Urothelium cell line (cell line): Measurements from ENCODE around the gene CCSER1.
"Not testable (repeated sequence)": the region's sequence is repeated elsewhere in the genome, so short reads cannot be mapped to it uniquely, and the experiment has no call there.

ENCODE experiments used
- DNase-seq: peaks from one replicate; pipeline ENCODE4 v3.0.0; 2011; ENCODE audit warnings: low spot score, mixed read lengths
- FAIRE-seq: peaks from 2 replicates; lab custom pipeline; 2011; peaks lifted over from hg19 to GRCh38; lab: Jason Lieb, UNC

Gene CCSER1

DNA sequence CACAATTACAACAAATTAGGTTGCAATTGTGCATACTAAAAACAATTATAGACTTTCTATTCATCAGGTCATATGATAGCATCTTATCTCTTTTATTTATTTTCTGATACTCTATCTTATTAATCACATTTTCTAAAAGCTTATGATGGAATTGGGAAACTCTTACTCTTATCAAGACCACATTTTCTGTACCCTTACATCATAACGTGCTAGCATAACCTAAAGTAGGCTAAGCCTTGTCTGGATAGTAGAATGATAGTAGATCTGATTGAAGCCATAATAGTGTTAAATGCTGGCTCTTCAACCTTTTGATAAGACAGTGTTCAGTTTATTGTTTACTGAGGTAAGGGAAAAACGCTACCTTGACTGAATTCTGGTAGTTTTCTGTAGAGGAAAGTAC is 294.0 kb downstream of the CCSER1 start:
- no peak for DNase-seq
- no peak for FAIRE-seq

DNA sequence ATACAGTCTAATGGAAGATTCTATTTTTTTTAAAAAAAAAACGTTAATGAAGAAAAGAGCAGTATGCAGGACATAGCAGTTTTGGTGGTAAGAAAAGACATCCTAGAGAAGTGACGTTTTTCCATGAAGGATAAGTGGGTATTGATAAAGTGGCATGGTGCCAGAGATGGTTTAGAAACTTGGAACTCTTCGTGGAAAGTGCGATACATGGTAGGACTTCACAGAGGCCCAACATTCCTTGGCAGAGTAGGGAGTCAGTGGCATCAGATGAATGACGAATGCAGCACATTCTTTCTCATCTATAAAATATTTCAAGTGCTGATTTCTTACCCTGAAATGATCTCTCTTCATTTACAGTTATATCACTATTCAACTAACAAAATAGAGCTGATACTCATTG is 298.7 kb downstream of the CCSER1 start:
- FAIRE-seq, result no peak

DNA sequence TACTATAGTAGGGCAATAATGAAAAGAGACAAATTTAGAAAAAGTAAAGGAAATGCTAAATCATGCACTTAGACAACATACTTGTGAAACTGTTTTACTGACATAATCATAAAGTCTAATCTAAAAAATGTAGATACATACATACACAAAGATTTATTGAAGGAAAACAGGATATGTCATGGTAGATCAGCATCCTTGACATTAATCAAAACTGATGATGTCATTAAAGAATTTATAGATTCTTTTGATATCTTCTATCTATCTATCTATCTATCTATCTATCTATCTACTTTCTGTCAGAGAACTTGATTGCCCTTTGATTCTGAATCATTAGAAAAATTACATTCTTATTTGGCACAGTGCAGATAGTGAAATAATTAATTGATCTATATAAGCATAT is 311.3 kb downstream of the CCSER1 start:
- FAIRE-seq (no peak), DNase-seq (no peak)

More for the DNA sequence above, 298.7 kb downstream of the CCSER1 start:
- peak; percentile 6 for DNase-seq

DNA sequence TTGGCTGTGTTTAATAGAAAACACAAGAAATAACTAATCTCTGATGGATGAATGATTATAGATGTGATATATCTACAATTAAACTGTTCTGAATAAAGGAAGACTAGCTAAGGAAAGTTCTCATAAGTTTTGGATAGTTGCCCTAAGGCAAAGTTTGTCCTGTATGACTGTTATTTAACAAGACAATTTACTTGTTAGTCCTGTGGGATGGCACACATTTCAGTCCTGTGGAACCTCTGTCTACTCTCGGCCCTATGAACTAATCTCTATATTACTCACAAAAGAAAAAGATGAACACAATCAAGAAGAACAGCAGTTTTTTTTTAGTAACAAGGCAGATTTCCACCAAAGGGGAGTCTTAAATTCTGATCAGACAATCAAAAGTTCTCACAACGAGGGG is 314.6 kb downstream of the CCSER1 start:
- FAIRE-seq, result no peak

DNA sequence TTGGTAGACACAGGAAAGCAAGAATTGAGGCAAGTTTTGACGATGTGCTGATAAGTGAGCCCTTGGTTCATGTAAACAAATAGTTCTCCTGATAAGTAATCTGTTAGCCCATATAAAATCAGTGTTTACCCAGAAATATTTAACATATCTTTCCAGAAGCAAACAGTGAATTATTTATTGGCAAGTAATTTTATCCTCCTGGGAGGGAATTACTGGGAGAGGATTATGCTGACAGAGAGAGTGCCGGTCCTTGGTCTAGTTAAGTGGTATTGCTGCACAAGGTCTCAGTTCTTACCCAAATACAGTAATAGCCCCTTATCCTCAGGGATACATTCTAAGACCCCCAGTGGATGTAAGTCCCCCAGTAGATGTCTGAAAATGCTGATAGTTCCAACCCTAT is 315.4 kb downstream of the CCSER1 start:
- FAIRE-seq (no peak), DNase-seq (no peak)

More for the DNA sequence above, 314.6 kb downstream of the CCSER1 start:
- DNase-seq, result no peak

DNA sequence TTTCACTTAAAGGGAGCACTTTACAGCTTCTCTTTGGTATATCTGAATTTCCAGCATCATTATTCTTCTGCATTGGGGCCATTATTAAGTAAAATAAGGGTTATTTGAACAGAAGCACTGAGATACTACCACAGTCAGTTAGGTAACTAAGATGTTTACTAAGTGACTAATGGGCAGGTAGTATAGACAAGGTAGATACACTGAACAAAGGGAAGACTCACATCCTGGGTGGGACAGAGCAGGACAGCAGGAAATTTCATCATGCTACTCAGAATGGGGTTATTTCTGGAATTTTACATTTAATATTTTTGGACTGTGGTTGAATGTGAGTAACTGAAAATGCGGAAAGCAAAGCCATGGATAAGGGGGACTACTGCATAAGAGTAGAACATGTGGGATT is 316.0 kb downstream of the CCSER1 start:
- FAIRE-seq (no peak), DNase-seq (no peak)

DNA sequence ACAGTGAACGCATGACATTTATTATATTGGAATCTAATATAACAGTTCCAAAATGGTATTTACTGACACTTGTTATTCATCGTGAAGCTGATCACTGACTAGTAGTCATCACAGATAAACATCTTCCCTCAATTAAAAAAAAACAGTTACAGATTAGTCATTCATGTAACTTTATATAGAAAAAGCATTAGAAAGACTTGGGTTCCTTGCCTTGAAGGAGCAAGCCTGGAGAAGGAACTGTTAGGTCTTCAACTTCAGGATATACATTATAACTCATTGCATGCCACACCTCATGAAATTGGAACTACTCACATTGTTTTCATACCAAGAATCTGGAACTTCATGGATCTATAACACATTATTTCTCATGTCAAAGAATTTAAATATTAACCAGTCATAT is 317.7 kb downstream of the CCSER1 start:
- DNase-seq, result no peak

DNA sequence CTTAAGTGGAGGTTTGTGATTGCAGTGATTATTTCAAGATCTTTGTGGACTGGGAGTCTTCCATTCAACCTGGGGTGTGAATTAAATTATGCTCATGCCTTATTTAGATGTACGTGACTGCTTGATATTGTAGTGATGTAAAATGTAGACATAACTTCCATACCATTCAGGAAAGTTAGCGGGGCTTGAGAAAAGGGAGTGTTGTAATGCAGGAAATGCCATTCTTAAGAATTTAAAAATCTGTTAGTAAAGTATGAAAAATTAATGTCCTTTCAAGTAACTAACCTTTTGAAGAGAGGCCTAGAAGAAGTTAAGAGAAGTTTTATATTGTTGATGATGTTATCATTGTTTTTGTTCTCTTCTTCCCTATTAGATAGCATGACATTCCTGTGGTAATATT is 318.2 kb downstream of the CCSER1 start:
- DNase-seq (no peak), FAIRE-seq (no peak)

More for the DNA sequence above, 317.7 kb downstream of the CCSER1 start:
- no peak for FAIRE-seq

DNA sequence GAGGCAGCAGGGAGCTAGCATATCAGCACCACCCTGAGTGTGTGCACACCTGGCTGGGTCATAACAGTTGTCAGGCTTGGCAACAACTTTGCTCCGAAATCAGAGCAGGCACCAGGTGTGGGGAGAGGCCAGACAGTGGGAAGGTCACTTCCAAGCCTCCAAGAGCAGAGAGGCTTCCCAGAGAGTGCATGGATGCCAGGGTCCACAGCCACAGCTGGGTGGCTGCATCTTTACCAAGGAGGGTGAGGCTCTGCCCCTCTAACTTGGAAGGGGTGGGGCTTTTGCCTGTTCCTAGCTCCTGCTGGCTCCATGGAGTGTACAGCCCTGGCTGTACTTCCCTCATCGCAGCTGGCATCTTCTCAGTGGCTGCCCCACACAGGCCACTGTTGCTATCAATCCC is 322.4 kb downstream of the CCSER1 start:
- DNase-seq (no peak), FAIRE-seq (no peak)

DNA sequence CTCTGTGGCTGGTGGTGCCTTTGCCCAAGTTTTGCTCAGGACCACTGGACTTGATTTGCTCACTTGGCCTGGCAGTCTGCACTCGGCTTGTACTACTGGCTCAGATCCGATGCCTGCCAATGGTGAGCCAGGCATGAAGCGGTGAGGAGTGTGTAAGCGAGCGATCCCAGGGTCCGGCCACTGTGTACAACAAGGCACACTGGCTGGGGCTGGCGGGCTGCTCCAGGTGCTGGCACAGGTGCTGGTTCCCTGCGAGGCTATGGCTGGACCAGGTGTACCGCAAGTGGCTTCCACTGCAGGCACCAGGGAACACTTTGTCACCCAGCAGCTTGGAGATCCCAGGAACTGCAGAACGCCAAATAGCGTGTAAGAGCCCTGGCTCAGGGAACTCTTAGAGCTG is 329.7 kb downstream of the CCSER1 start:
- no peak for FAIRE-seq
- DNase-seq, result no peak

DNA sequence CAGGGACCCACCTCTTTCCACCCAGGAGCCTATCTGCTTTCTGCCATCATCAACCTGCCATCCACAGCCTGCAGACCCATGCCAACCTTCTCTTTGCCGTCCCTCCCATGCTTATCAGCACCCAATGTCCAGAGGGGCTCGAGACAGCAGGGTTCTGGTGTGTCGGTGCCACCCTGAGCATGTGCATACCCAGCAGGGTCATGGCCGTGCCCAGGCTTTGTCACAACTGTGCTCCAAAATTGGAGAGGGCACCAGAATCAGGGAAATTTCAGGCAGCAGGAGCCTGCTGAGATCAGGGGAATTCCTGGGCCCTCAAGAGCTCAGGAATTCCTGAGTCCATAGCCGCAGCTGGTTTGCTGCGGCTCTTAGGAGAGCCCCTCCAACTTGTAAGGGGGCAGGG is 330.6 kb downstream of the CCSER1 start:
- FAIRE-seq, result no peak

DNA sequence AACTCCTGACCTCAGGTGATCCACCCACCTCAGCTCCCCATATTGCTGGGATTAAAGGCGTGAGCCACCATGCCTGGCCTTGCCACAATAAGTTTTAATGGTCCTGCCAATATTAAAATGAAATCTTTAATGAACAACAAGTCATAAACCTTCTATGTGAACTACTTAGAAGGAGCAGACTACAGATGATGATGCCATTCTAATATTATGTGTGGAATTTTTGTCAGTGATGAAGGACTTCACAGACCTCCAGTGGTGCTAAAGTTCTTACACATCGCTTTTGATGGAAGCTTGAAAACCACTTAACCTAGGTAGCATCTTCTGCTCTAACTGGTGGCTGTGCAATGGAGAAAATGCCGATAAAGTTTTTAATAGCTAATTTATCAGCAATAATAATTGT is 331.4 kb downstream of the CCSER1 start:
- no peak for FAIRE-seq
- no peak for DNase-seq

More for the DNA sequence above, 330.6 kb downstream of the CCSER1 start:
- DNase-seq, result no peak

DNA sequence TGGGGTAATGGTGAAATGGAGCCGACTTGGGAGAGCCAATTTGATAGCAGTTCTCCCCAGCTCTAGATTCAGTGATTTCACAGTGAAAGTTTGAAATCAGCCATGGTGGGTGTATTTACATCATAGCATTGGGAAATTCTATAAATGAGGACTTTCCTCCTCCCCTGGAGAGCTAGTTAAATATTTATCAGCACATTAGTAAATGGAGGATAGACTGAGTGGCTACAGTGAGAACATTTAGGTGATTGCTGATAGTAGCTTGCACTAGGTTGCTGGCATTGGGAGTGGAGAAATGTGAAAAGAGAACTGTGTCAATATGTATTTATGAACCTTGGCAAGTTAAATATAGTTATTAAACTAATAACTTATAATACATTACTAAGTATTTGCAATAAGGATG is 347.3 kb downstream of the CCSER1 start:
- no peak for DNase-seq
- no peak for FAIRE-seq

DNA sequence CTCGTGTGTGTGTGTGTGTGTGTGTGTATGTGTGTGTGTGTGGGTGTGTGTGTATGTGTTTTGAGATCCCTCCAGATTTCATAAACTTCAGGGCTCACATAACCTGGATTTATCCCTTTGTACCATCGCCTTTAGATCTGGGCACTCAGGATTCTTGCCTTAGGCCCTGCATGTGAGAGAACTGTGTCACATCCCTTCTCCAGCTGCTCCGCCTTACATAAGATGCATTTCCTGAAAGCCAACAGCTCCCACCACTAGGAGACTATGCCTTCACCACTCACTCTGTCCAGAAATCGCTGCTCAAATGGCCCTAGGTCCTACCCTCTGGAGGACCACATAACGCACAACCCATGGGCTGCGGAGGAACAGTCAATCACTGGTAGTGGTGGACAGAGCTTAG is 348.8 kb downstream of the CCSER1 start:
- DNase-seq (no peak), FAIRE-seq (no peak)

DNA sequence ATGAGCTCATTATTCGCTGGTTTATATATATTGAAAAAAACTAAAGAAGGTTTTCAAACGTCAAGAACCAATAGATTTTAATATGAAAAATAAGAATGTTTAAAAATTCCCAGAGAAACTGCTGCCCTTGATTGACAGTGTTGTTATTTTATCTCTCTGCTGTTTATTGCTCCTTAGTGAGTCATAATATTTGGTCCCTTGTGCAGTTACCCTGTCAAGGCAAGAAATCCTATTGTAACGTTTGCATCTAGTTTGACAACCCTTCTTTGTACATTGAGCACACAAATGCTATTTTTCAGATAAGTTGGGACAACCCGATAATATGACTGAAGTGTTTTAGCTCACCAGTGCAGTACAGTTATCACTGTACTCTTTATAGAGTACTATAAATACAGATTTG is 349.4 kb downstream of the CCSER1 start:
- FAIRE-seq (no peak), DNase-seq (no peak)

DNA sequence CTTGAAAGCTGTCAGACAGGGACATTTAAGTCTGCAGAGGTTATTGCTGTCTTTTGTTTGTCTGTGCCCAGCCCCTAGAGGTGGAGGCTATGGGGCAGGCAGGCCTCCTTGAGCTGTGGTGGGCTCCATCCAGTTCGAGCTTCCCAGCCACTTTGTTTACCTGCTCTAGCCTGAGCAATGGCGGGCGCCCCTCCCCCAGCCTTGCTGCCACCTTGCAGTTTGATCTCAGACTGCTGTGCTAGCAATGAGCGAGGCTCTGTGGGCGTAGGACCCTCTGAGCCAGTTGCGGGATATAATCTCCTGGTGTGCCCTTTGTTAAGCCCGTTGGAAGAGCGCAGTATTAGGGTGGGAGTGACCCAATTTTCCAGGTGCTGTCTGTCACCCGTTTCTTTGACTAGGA is 357.7 kb downstream of the CCSER1 start:
- DNase-seq, FAIRE-seq: not testable (repeated sequence)

DNA sequence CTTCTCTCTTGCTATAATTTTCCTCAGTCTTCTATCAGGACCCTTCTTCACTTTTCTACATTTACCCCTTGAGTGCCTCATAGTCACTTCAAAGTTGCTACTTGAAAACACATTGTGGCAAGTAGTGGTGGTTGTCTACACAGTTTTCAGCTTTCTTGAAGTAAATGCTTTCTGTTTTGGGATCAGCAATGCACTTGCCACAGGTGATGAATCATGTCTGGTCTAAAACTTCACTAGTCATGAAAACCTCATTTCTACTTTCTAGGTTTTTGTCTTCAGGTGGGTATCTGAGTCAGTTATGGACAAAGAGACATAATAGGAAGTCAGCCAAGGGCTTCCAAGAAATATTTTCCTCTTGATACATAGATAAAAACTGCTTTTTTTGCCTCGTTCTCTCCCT is 359.2 kb downstream of the CCSER1 start:
- FAIRE-seq (no peak), DNase-seq (no peak)

DNA sequence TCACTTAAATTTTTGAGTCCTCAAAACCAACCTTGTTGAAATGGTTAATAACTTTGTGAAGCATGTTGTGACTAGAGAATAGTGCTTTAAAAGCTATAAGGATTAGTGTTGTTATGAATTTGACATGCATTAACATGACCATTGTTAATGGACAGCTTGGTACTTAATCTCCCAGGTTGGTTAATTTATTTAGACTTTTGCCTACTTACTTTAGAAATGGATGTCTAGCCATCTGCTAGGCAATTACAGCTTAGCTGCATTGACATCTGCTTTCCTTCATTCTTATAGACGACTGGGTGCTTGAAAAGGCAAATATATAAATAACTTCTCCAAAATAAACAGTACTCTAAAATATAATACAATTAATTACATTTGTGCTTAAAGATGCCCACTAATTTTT is 368.0 kb downstream of the CCSER1 start:
- no peak for FAIRE-seq
- DNase-seq, result no peak

DNA sequence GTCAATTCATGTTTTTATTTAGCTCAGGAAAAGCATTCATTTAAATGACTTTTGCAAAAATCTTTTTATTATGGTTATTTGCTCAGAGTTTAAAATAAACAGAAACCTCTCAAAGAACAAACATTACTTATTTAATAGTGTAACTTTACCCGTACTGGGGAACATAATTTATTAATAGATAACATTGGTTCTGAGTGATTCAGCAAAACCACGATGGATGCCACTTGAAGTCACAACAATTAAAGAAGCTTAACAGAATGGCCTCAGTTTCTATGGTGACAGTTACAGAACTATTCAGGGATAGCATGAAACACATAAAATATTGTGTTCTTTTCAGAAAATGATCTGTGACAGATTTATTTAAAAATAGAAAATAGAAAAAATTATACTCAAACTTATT is 368.7 kb downstream of the CCSER1 start:
- FAIRE-seq (no peak), DNase-seq (no peak)

DNA sequence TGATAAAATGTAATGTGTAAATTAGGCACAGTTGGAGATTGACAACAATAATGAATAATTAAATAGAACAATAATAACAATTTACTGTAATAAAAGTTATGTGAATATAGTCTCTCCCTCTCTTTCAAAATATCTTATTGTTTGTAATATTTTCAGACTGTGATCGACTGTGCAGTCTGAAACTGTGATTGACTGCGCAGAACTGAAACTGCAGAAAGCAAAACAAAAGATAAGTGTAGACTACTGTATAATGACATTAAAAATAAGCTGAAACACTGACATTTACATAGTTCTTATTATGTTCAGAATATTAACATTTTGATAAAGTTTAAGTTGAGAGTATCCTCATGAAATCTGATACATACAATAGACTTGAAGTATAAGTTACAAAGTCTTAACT is 371.0 kb downstream of the CCSER1 start:
- FAIRE-seq (no peak), DNase-seq (no peak)

DNA sequence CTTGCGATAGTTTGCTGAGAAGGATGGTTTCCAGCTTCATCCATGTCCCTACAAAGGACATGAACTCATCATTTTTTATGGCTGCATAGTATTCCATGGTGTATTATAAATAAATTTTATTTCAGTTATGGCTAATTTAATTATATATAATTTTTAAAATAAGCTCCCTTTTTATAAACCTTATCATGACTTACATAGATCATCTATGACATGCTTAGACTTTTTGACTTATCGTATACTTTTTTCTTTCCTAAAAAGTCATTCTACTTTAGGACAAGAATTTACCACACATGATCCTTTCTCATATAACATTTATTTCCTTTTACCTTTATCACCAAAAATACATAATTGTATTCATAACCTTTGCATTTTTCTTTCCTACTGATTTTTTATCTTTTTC is 376.5 kb downstream of the CCSER1 start:
- FAIRE-seq (no peak), DNase-seq (no peak)

DNA sequence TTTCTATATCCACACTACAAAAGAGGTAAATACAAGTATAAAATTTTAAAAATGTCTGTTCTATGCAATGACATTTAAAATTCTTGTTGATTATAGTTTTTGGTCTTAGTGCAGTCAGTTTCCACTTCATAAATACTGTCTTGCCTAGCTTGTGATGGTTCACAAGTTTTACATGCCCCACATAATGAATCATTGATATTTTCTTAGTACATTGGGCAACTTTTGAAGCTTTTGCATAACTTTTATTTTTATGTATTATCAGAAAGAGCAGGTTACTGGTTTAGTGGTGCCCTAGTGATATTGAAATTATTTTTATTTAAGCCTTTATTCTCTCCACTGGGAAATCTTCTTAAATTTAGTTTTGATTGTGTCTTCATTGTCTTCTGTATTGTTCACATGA is 388.0 kb downstream of the CCSER1 start:
- DNase-seq (no peak), FAIRE-seq (no peak)

DNA sequence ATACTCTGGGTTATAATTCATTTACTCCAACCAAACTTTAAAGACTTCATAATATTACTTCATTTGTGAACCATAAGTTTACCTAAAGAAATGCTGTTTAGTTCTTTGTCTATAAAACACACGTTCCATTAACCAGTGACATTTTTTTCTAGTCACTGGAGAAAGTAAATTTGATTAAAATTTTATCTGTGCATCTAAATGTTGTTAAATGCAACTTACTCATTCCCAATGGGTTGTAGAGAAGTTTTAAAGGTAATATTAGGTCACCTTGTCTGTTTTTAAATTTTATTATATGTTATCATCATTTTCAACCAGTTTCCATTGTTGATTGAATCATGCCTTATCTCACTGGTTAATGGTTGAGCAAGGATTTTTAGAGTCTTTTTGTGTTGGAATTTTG is 401.4 kb downstream of the CCSER1 start:
- FAIRE-seq (no peak), DNase-seq (no peak)

DNA sequence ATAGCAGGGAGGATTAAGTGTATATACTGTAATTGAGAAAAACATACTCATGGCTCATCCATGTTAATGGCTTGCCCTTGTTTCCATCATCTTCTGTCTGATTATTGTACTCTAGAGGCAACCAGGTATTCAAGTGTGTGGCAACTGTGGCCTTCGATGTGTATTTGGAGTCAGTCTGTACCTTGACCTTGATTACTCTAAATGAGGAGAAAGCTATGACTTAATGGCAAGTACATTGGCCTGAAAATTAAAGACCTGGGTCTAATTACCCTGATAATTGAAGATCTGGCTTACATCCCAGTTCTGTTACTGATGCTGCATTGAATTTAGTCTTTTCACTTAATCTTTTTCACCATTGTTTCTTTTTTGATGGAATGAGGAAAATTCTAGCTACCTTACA is 409.2 kb downstream of the CCSER1 start:
- DNase-seq (no peak), FAIRE-seq (no peak)
